Embryonic facial prominence (tissue), 1 donor: ENCODE data around the gene ZSWIM9.
"Not testable (repeated sequence)": the region's sequence is repeated elsewhere in the genome, so short reads cannot be mapped to it uniquely, and the experiment has no call there.

Source experiments
- DNase-seq: peaks from one replicate; pipeline ENCODE4 v3.0.0-alpha.2; 2016; ENCODE audit errors: extremely low spot score

The ZSWIM9 gene

GRCh38 chr19:48213959-48214358 lies 43.5 kb downstream of the ZSWIM9 start:
- no peak for DNase-seq

GRCh38 chr19:48216933-48217332 lies 46.5 kb downstream of the ZSWIM9 start:
- no peak for DNase-seq

- no peak for DNase-seq
Measured at GRCh38 chr19:48218997-48219396, 48.5 kb downstream of the ZSWIM9 start.

GRCh38 chr19:48220784-48221183 lies 50.3 kb downstream of the ZSWIM9 start:
- DNase-seq = not testable (repeated sequence)

GRCh38 chr19:48221628-48222027 lies 51.1 kb downstream of the ZSWIM9 start:
- no peak for DNase-seq

- no peak for DNase-seq
Measured at GRCh38 chr19:48230555-48231129, 60.2 kb downstream of the ZSWIM9 start.

- no peak for DNase-seq
Measured at GRCh38 chr19:48237057-48237456, 66.6 kb downstream of the ZSWIM9 start.

- no peak for DNase-seq
Measured at GRCh38 chr19:48239120-48239519, 68.6 kb downstream of the ZSWIM9 start.

- no peak for DNase-seq
Measured at GRCh38 chr19:48239582-48240141, 69.2 kb downstream of the ZSWIM9 start.

GRCh38 chr19:48241771-48242170 lies 71.3 kb downstream of the ZSWIM9 start:
- DNase-seq = not testable (repeated sequence)

GRCh38 chr19:48244281-48244680 lies 73.8 kb downstream of the ZSWIM9 start:
- DNase-seq = no peak

- DNase-seq = no peak
Measured at GRCh38 chr19:48246101-48246500, 75.6 kb downstream of the ZSWIM9 start.

GRCh38 chr19:48247212-48247611 lies 76.7 kb downstream of the ZSWIM9 start:
- DNase-seq = no peak
